Activated CD4-positive, alpha-beta memory T cell treated with anti-CD3 and anti-CD28 coated beads, Interleukin-2, amount 10 ng/mL, durations not matched to agents 7 days and 5 days (primary cell): ENCODE data around the gene UBXN6. TPM values are rescaled to one million over a fixed set of nuclear protein-coding genes. Genes with fewer than 3 reads are reported as not detected.

Experiments
- CTCF ChIA-PET: fragments of 350-600 bp; sonication (Branson Sonifier 250); formaldehyde crosslinking; loops from one replicate; lab custom pipeline; 2021; ENCODE audit warnings: antibody characterized with exemption, inconsistent platforms; lab: Charles Lee
- POLR2A ChIA-PET: fragments of 350-600 bp; sonication (Branson Sonifier 250); formaldehyde crosslinking; loops from one replicate; lab custom pipeline; 2021; ENCODE audit warnings: antibody characterized with exemption; lab: Charles Lee
- DNase-seq: peaks from one replicate; pipeline ENCODE4 v3.0.0-alpha.2; 2020
- H3K27ac Mint-ChIP-seq: one replicate; pipeline ENCODE4 v1.8.0; 2021; ENCODE audit warnings: mild to moderate bottlenecking, mixed read lengths
- H3K27me3 Mint-ChIP-seq: one replicate; pipeline ENCODE4 v1.8.0; 2021; ENCODE audit warnings: mixed read lengths
- H3K36me3 Mint-ChIP-seq: one replicate; pipeline ENCODE4 v1.8.0; 2021; ENCODE audit warnings: low read depth, mixed read lengths
- H3K4me1 Mint-ChIP-seq: one replicate; pipeline ENCODE4 v1.8.0; 2021; ENCODE audit warnings: mixed read lengths
- H3K4me3 Mint-ChIP-seq: one replicate; pipeline ENCODE4 v1.8.0; 2021; ENCODE audit warnings: mild to moderate bottlenecking, mixed read lengths
- H3K9me3 Mint-ChIP-seq: one replicate; pipeline ENCODE4 v1.8.0; 2021; ENCODE audit warnings: mixed read lengths
- total RNA-seq, 2 experiments: library from RNA; stranded (reverse); gene quantifications; one replicate each; pipeline ENCODE4 v1.2.3, GENCODE V29; 2021

UBXN6 gene, protein sequence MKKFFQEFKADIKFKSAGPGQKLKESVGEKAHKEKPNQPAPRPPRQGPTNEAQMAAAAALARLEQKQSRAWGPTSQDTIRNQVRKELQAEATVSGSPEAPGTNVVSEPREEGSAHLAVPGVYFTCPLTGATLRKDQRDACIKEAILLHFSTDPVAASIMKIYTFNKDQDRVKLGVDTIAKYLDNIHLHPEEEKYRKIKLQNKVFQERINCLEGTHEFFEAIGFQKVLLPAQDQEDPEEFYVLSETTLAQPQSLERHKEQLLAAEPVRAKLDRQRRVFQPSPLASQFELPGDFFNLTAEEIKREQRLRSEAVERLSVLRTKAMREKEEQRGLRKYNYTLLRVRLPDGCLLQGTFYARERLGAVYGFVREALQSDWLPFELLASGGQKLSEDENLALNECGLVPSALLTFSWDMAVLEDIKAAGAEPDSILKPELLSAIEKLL
- total RNA-seq, result 10 to 100 TPM; 49.6 to 50.1 TPM

DNA sequence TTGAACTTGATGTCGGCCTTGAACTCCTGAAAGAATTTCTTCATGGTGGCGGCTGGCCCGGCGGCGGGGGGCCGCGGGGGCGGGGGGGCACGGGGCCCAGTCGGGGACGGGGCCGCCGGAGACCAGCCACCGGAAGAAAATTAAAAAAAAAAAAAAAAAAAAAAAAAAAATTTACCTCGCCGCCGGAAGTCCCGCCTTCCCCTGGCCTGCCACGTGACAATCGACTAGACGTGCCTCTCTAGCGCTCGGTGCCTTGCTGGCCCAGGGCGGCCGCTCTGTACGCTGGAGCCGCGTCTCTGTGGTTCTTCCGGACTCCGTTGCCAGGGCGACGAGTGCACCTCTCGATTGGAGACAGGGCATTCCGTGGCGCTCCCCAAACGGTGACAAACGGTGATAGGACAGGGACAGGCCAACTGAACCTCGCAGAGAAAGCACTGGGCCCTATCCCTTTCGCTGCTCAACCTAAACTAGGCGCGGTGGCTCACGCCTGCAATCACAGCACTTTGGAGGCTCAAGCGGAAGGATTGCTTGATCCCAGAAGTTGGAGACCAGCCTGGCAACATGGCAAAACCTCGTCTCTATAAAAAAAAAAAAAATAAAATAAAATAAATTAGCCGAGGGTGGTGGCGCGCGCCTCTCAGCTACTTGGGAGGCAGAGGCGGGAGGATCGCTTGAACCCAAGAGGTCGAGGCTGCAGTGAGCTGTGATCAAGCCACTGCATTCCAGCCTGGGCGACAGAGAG lies at the start of gene UBXN6:
UBXN6 (minus strand) TSS at position 141 of the 742 bp plus-strand sequence; CDS start at position 44, 97 bp downstream.
- H3K27me3 Mint-ChIP-seq, result no peaks in the 10 kb centered on the region
- no peaks in the 10 kb centered on the region for H3K36me3 Mint-ChIP-seq
- H3K4me1 Mint-ChIP-seq, result peaks cover 17% of the 10 kb centered on the region
- POLR2A ChIA-PET, result interaction anchor here (1.2 to 3.5 kb wide), 7 partner anchors 11 to 211 kb away, joined by 3 to 32 read pairs (median 5); partner anchors contain the start of genes CHAF1A, HDGFL2, SH3GL1 and YJU2
- no peaks in the 10 kb centered on the region for H3K9me3 Mint-ChIP-seq
- H3K4me3 Mint-ChIP-seq, result peak within 1 kb of the TSS; percentile 90
- CTCF ChIA-PET, result interaction anchor here (0.9 kb wide), 1 partner anchor 14 kb away, joined by 3 read pairs; the partner anchor contains the start of gene HDGFL2
- H3K27ac Mint-ChIP-seq, result peak within 1 kb of the TSS; percentile 74
- peak; percentile 98 for DNase-seq

DNA sequence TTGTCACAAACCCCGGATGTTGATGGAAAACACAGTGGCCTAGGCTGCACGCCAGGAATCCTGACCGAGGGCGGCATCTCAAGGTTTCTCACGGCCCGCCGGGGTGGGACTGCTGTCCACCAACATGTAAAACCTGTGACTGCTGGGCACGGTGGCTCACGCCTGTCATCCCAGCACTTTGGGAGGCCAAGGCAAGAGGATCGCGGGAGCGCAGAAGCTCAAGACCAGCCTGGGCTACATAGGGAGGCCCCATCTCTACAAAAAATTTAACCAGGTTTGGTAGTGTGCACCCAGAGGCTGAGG lies 49.5 kb upstream of the UBXN6 start:
- H3K36me3 Mint-ChIP-seq, result no peaks in the 10 kb centered on the region
- no peak overlapping the region for H3K27ac Mint-ChIP-seq
- H3K9me3 Mint-ChIP-seq, result no peaks in the 10 kb centered on the region
- peaks cover 9% of the 10 kb centered on the region for H3K4me1 Mint-ChIP-seq
- H3K27me3 Mint-ChIP-seq, result no peaks in the 10 kb centered on the region
- ChIA-PET CTCF (interaction anchor here (1.8 kb wide), 1 partner anchor 18 kb away, joined by 3 read pairs; no protein-coding TSS in a partner anchor), POLR2A (no interaction called here)
- DNase-seq, result no peak
- H3K4me3 Mint-ChIP-seq, result no peak overlapping the region

DNA sequence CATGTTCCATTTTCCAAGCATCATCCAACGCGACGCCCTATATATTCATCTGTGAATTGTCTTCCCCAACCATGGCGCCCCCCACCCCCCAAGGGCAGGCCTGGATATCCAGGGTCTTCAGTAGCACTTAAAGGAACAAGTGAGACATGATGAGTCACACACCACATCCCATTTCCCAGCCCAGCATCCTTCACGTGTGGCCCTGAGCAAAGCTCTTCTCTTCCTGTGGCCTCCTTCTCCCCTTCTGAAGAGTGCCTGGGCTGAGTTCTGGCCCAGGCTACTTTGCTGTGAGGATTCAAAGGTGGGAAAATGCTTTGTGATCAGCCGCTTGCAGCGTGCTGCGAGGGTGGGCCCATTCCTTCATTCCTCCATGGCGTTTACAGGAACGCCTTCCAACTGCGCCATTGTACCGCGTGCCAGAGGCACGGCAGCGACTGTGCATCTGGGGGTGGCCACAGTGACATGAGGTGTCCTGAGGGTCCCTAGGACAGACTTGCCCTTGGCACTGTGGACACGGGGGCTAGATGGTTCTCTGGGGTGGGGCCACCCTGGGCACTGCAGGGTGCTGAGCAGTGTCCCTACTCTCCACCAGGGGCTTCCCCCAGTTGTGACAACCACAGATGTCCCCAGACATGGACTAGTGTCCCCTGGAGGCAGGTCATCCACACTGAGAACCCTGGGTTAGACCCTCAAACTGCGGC lies 49.0 kb upstream of the UBXN6 start:
- Mint-ChIP-seq H3K27ac (peak overlapping the region; percentile 28), H3K4me3 (no peak overlapping the region), H3K9me3 (no peaks in the 10 kb centered on the region), H3K36me3 (no peaks in the 10 kb centered on the region), H3K4me1 (peaks cover 9% of the 10 kb centered on the region), H3K27me3 (no peaks in the 10 kb centered on the region)
- ChIA-PET POLR2A (no interaction called here), CTCF (interaction anchor here (1.8 kb wide), 1 partner anchor 19 kb away, joined by 3 read pairs; no protein-coding TSS in a partner anchor)
- peak; percentile 27 for DNase-seq

DNA sequence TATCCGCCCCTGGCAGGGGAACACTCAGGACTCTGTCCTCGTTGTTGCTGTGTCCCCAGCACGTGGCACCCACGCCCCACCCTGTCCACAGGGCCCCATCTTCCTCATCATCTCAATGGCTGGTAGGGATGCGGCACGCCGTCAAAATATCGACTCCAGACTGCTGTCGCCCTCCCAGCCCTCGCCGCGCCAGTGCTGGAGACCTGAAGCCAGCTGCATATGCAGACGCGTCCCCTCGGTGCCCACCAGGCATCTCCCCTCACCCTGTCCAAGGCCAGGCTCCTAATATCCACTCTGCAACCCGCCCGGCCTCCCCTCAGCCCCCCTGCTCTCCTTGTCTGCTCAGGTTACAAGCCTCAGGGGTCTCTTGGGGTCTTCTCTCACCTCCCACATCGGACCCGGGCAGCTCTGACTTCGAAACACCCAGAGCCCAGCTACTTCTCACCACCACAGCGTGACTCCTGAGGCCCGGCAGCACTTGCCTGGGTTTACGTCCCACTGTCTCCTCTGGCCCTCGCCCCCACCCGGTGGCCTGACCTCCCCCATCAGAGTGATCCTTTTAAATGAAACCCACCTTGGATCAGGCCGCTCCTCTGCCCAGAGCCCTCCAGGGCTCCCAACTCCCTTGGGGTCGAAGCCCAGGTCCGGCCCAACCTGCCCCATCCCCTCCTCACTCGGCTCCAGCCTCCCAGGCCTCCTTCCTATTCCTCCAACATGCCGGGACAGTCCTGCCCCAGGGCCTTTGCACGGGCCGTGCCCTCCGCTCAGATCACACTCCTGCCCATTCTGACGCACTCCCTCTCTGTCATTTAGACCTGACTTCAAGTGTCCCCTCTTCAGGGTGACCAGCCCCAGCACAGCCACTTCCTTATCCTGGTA lies 48.2 kb upstream of the UBXN6 start:
- H3K9me3 Mint-ChIP-seq, result no peaks in the 10 kb centered on the region
- peak overlapping the region; percentile 28 for H3K27ac Mint-ChIP-seq
- no peak for DNase-seq
- no peaks in the 10 kb centered on the region for H3K36me3 Mint-ChIP-seq
- H3K4me1 Mint-ChIP-seq, result peaks cover 9% of the 10 kb centered on the region
- ChIA-PET CTCF (interaction anchor here (1.8 kb wide), 1 partner anchor 19 kb away, joined by 3 read pairs; no protein-coding TSS in a partner anchor), POLR2A (no interaction called here)
- no peaks in the 10 kb centered on the region for H3K27me3 Mint-ChIP-seq
- no peak overlapping the region for H3K4me3 Mint-ChIP-seq

DNA sequence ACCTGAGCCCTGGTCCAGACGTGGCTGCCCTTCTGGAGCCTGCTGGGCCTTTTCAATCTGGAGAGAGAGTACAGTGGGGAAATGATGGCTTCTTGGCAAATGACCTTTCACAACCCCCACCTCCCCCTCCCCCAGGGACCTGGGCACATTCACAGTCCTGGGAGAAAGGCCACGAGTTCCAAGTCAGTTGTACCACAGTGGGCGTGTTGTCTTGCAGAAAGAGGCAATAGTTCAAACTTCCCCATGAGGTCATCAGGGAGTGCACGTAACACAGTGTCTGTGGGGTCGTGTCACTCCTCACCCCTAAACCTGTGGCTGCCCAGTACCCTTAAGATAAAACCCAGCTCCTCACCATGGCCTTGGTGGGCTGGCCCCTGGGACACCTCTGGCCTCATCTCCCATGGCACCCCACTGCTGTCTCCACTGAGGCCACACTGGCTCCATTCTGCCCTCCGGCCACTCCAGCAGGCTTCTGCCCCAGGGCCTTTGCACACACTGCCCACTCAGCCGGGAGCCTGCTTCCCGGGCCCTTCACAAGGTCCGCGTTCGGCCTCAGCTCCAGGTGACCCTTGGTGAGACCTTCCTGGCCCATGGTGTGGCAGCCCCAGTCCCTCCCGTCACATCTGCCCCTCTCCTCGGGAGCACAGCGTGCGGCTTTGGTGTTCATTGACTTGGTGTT lies 47.4 kb upstream of the UBXN6 start:
- peaks cover 9% of the 10 kb centered on the region for H3K4me1 Mint-ChIP-seq
- no peaks in the 10 kb centered on the region for H3K36me3 Mint-ChIP-seq
- no peak overlapping the region for H3K27ac Mint-ChIP-seq
- DNase-seq, result no peak
- ChIA-PET POLR2A (no interaction called here), CTCF (interaction anchor here (1.6 kb wide), 1 partner anchor 20 kb away, joined by 4 read pairs; no protein-coding TSS in a partner anchor)
- H3K27me3 Mint-ChIP-seq, result no peaks in the 10 kb centered on the region
- no peaks in the 10 kb centered on the region for H3K9me3 Mint-ChIP-seq
- H3K4me3 Mint-ChIP-seq, result no peak overlapping the region

DNA sequence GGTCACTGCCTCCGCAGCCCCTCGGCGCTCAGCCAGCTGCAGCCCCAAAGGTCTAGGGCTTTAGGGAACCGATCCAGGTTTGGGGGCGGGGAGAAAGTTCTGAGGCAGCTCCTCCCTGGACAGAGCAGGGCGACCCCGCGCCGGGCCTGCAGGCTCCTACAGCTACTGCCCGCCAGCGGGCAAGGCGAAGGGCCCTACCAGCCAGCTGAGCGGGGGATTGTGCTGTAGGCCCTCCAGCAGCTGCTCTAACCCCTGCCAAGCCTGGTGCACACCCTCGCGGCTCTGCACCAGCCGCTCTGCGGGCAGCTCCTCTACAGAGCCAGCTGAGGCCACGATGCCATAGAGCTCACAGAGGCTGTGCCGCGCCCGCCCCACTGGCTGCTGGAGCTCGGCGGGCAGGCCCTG lies 46.7 kb upstream of the UBXN6 start:
- H3K36me3 Mint-ChIP-seq, result peaks cover 2% of the 10 kb centered on the region
- H3K27ac Mint-ChIP-seq, result no peak overlapping the region
- no peak for DNase-seq
- H3K4me1 Mint-ChIP-seq, result peaks cover 9% of the 10 kb centered on the region
- no peaks in the 10 kb centered on the region for H3K27me3 Mint-ChIP-seq
- no peaks in the 10 kb centered on the region for H3K9me3 Mint-ChIP-seq
- ChIA-PET POLR2A (no interaction called here), CTCF (interaction anchor here (1.6 kb wide), 1 partner anchor 20 kb away, joined by 4 read pairs; no protein-coding TSS in a partner anchor)
- no peak overlapping the region for H3K4me3 Mint-ChIP-seq

DNA sequence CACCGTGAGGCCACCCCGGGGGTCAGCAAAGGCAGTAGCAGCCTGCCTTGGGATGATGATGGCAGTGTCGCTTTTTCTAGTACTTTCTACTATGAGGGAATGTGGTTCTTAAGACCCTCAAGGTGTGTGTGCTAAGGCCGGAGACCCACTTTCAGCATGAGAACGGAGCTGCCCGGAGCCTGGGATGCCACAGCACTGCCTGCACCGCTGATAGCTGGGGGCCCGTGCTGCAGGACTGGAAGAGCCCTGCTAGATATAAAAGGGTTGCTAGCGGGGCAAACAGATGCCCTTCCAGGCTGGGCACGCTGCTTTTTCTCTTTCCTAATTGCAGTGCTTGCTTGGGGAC lies 46.2 kb upstream of the UBXN6 start:
- CTCF ChIA-PET, result interaction anchor here (1.6 kb wide), 1 partner anchor 21 kb away, joined by 4 read pairs; no protein-coding TSS in a partner anchor
- POLR2A ChIA-PET, result no interaction called here
- no peak for DNase-seq
- no peak overlapping the region for H3K4me3 Mint-ChIP-seq
- H3K36me3 Mint-ChIP-seq, result peaks cover 2% of the 10 kb centered on the region
- H3K9me3 Mint-ChIP-seq, result no peaks in the 10 kb centered on the region
- H3K27me3 Mint-ChIP-seq, result no peaks in the 10 kb centered on the region
- H3K4me1 Mint-ChIP-seq, result peaks cover 9% of the 10 kb centered on the region
- no peak overlapping the region for H3K27ac Mint-ChIP-seq

DNA sequence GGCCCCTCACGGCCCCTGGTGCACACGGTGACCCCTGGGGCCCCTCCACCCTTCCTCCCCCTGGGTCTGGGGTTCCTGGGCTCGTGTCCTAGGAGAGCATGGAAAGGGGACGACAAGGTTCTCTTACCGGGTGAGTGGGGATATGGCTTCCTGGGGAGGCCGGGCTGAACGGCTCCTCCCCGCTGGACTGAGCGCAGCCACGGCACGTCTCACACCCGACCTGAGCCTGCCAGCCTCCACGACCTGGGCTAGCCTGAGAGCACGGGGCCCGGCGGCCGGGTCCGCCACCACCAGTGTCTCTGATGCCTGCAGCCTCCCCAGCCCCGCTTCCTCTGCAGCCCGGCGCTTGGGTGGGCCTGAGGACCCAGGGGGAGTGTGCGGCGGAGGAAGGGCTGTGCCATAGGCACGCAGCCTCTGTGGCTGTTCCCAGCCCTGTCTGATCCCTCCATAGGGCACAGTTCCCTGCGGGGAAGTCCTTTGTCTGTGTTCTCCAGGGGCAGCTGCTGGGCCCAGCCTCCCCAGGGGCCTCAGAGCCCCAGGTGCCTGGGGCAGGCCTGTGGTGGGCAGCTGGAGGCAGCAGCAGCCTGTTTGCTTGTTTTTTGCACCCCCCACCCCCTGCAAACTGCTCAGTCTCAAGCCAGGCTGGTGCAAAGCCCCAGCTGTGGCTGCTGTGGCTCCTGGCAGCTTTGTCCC lies 45.7 kb upstream of the UBXN6 start:
- no peak for DNase-seq
- no peak overlapping the region for H3K4me3 Mint-ChIP-seq
- no peak overlapping the region for H3K27ac Mint-ChIP-seq
- peaks cover 2% of the 10 kb centered on the region for H3K36me3 Mint-ChIP-seq
- CTCF ChIA-PET, result interaction anchor here (1.6 kb wide), 1 partner anchor 21 kb away, joined by 4 read pairs; no protein-coding TSS in a partner anchor
- H3K4me1 Mint-ChIP-seq, result peaks cover 9% of the 10 kb centered on the region
- POLR2A ChIA-PET, result no interaction called here
- H3K27me3 Mint-ChIP-seq, result no peaks in the 10 kb centered on the region
- no peaks in the 10 kb centered on the region for H3K9me3 Mint-ChIP-seq

DNA sequence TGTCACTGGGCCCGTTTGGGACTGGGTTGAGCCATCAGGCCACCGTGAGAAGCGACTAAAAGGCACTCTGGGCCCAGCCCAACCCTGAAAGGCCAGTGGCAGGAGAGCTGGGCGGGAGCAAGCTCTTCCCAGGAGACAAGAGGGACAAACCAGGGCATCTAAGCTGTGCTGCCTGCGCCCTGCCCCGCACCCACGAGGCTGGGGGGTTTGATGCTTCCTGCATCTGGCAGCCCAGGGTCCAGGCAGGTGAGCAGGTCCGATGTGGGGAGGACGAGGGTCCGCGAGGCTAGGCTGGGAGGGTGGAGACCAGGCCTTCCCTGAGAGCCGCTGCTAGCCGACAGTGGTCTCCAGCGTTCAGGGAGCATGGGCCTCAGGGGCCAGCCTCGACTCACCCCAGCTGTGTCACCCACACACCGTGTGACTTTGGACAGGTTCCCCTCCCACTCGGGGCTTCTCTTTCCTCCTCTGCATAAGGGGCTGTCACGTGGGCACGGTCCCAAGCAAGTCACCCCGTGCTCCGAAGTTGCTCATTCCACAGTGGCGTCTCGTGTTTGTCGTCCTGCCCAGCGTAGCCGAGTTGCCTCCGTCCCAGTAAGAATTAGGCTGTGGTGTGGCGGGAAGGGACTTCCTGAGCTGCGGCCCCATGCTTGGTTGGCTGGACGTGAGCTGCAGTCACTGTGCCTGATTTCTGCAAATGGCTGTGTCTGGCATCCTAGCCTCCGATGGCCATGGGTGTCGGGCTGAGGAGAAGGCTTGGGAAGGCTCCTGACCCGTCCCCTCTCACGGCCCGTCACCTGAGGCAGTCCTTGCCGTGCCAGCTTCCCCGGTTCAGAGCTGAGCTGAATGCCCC lies 44.9 kb upstream of the UBXN6 start:
- DNase-seq, result no peak
- H3K4me3 Mint-ChIP-seq, result no peak overlapping the region
- ChIA-PET CTCF (no interaction called here), POLR2A (no interaction called here)
- H3K4me1 Mint-ChIP-seq, result peaks cover 9% of the 10 kb centered on the region
- H3K36me3 Mint-ChIP-seq, result peaks cover 2% of the 10 kb centered on the region
- no peak overlapping the region for H3K27ac Mint-ChIP-seq
- no peaks in the 10 kb centered on the region for H3K9me3 Mint-ChIP-seq
- H3K27me3 Mint-ChIP-seq, result no peaks in the 10 kb centered on the region

DNA sequence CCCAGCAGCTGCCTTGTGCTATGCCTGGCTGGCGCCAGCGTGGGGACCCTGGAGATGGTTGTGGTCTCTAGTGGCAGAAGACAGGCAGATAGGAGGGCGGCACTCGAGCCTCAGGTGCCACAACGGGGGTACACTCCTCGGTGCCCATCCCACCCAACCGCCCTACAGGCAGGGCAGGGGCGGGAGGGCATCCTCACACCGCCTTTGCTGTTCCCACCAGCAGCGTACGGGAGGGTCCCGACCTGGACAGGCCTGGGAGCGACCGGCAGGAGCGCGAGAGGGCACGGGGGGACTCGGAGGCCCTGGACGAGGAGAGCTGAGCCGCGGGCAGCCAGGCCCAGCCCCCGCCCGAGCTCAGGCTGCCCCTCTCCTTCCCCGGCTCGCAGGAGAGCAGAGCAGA lies 44.1 kb upstream of the UBXN6 start:
- Mint-ChIP-seq H3K27ac (no peak overlapping the region), H3K9me3 (no peaks in the 10 kb centered on the region), H3K4me3 (no peak overlapping the region), H3K27me3 (no peaks in the 10 kb centered on the region), H3K4me1 (peaks cover 6% of the 10 kb centered on the region), H3K36me3 (peaks cover 2% of the 10 kb centered on the region)
- no peak for DNase-seq
- ChIA-PET POLR2A (no interaction called here), CTCF (no interaction called here)
